CD14-positive monocyte (primary cell): ENCODE data around the gene GIMAP1. TPM values are rescaled to one million over a fixed set of nuclear protein-coding genes. Genes with fewer than 3 reads are reported as not detected.

Experiments used
- DNase-seq, 3 donors: peaks; one replicate each; pipeline ENCODE4 v3.0.0-alpha.2; 2011 to 2022
- H2AFZ ChIP-seq: 2 replicates; pipeline ENCODE4 v1.6.0; 2012; ENCODE audit warnings: mild to moderate bottlenecking, low read depth, low read length, inconsistent platforms; ENCODE audit not compliant: insufficient read depth, poor library complexity, severe bottlenecking
- H3K27ac ChIP-seq, 2 donors: 1 replicate in 1 of 2; 2 replicates in 1 of 2; pipeline ENCODE4 v1.5.1; 2012 to 2013; ENCODE audit warnings: low read length in 2 of 2, control low read depth in 1 of 2, inconsistent platforms in 1 of 2, low read depth in 1 of 2, mild to moderate bottlenecking in 1 of 2
- H3K27me3 ChIP-seq, 2 donors: one replicate each; pipeline versions ENCODE4 v1.6.0 to v1.6.1; 2011 to 2013; ENCODE audit warnings: low read length in 2 of 2; ENCODE audit not compliant: control insufficient read depth in 2 of 2, insufficient read depth in 2 of 2
- H3K36me3 ChIP-seq, 2 donors: replicated peaks in 1 of 2; 1 replicate in 1 of 2; 2 replicates in 1 of 2; pipeline versions ENCODE4 v1.5.1 to v1.6.1; 2012 to 2013; ENCODE audit warnings: low read length in 2 of 2, control low read depth in 1 of 2, inconsistent platforms in 1 of 2, mild to moderate bottlenecking in 1 of 2; ENCODE audit not compliant: insufficient read depth in 2 of 2, control insufficient read depth in 1 of 2
- H3K4me1 ChIP-seq, 2 donors: 1 replicate in 1 of 2; 2 replicates in 1 of 2; pipeline versions ENCODE4 v1.5.1 to v1.6.1; 2012 to 2013; ENCODE audit warnings: low read length in 2 of 2, control low read depth in 1 of 2, inconsistent platforms in 1 of 2, mild to moderate bottlenecking in 1 of 2, moderate library complexity in 1 of 2; ENCODE audit not compliant: insufficient read depth in 2 of 2, control insufficient read depth in 1 of 2
- H3K4me2 ChIP-seq: replicated peaks from 2 replicates; pipeline ENCODE3; 2012; ENCODE audit warnings: low read length, moderate library complexity, mild to moderate bottlenecking; ENCODE audit not compliant: poor library complexity, severe bottlenecking; ENCODE audit errors: extremely low read depth
- H3K4me3 ChIP-seq, 3 experiments: fragments of 200-600 bp in 1 of 3; sonication (generic) in 1 of 3; replicated peaks in 1 of 3; 1 replicate in 2 of 3; 2 replicates in 1 of 3; pipeline ENCODE4 v1.5.1; 2011 to 2013; ENCODE audit warnings: low read length in 3 of 3, mild to moderate bottlenecking in 3 of 3, control low read depth in 2 of 3, low read depth in 2 of 3, inconsistent platforms in 1 of 3, moderate library complexity in 1 of 3
- H3K79me2 ChIP-seq: 2 replicates; pipeline ENCODE4 v1.6.0; 2012; ENCODE audit warnings: mild to moderate bottlenecking, control low read depth, inconsistent platforms, low read length, moderate library complexity; ENCODE audit not compliant: insufficient read depth
- H3K9ac ChIP-seq: 2 replicates; pipeline ENCODE4 v1.6.0; 2017; ENCODE audit warnings: low read length, mild to moderate bottlenecking; ENCODE audit not compliant: insufficient read depth, poor library complexity, severe bottlenecking
- H3K9me3 ChIP-seq, 2 donors: replicated peaks in 1 of 2; 1 replicate in 1 of 2; 2 replicates in 1 of 2; pipeline versions ENCODE4 v1.5.1 to v1.6.1; 2012 to 2013; ENCODE audit warnings: low read length in 2 of 2, control low read depth in 1 of 2; ENCODE audit not compliant: control insufficient read depth in 1 of 2, insufficient read depth in 1 of 2
- H4K20me1 ChIP-seq: 2 replicates; pipeline ENCODE4 v1.6.0; 2012; ENCODE audit warnings: mild to moderate bottlenecking, low read length, control low read depth, moderate library complexity; ENCODE audit not compliant: insufficient read depth
- H3K27ac Mint-ChIP-seq, 7 donors: one replicate each; pipeline ENCODE4 v1.8.0; 2020; ENCODE audit warnings: mild to moderate bottlenecking in 7 of 7, mixed read lengths in 7 of 7, moderate library complexity in 6 of 7, inconsistent platforms in 2 of 7
- H3K27me3 Mint-ChIP-seq, 3 donors: one replicate each; pipeline ENCODE4 v1.8.0; 2021 to 2022; ENCODE audit warnings: low read depth in 3 of 3, mild to moderate bottlenecking in 3 of 3, mixed read lengths in 3 of 3, moderate library complexity in 3 of 3, inconsistent platforms in 1 of 3
- H3K36me3 Mint-ChIP-seq, 2 donors: one replicate each; pipeline ENCODE4 v1.8.0; 2020; ENCODE audit warnings: mixed read lengths in 2 of 2, inconsistent platforms in 1 of 2, mild to moderate bottlenecking in 1 of 2
- H3K4me1 Mint-ChIP-seq: one replicate; pipeline ENCODE4 v1.8.0; 2020; ENCODE audit warnings: mild to moderate bottlenecking, mixed read lengths
- H3K4me3 Mint-ChIP-seq, 2 donors: one replicate each; pipeline ENCODE4 v1.8.0; 2020; ENCODE audit warnings: mild to moderate bottlenecking in 2 of 2, mixed read lengths in 2 of 2, moderate library complexity in 1 of 2
- H3K9me3 Mint-ChIP-seq, 7 donors: one replicate each; pipeline ENCODE4 v1.8.0; 2020 to 2022; ENCODE audit warnings: mixed read lengths in 7 of 7, mild to moderate bottlenecking in 6 of 7, moderate library complexity in 6 of 7, inconsistent platforms in 2 of 7
- WGBS: methylation state at CpG from one replicate; pipeline ENCODE4 v1.1.5; 2013; ENCODE audit warnings: missing lambda C conversion rate; ENCODE audit not compliant: insufficient coverage; 5-methylcytosine and 5-hydroxymethylcytosine counted together
- intact Hi-C, 2 donors: fragments of 100-400 bp; cut with micrococcal nuclease; formaldehyde crosslinking; loops; one replicate each; pipeline versions ENCODE4 v1.15.0 to v1.15.1; 2023
- polyA plus RNA-seq, 3 donors: library from polyadenylated mRNA; depleted of rRNA in 1 of 3; unstranded in 2 of 3; stranded (reverse) in 1 of 3; fragments of 300-500 nt in 2 of 3; fragments of >200 nt in 1 of 3; fragmentation: Illumina TruSeq in 2 of 3; gene quantifications; 1 replicate in 2 of 3; 2 replicates in 1 of 3; pipeline ENCODE4 v1.2.3, GENCODE V29; 2012 to 2021
- TF ChIP-seq, protein P1 (sequence below): fragments of 200-600 bp; IDR thresholded peaks from one replicate; pipeline ENCODE4 v1.8.0; 2022; ENCODE audit warnings: antibody characterized with exemption, mild to moderate bottlenecking

Gene GIMAP1
- polyA plus RNA-seq, 3 donors: 10.9 to 19.6 (median 11.4) TPM

- peaks cover 31% of the 10 kb centered on the region for H3K4me1 Mint-ChIP-seq
- no CpG with 5 or more reads among the region's 5 CpGs for WGBS
These were observed 17.2 kb downstream of the GIMAP1 start for GRCh38 chr7:150733482-150734095.

GRCh38 chr7:150734254-150734653 is 17.8 kb downstream of the GIMAP1 start:
- no peaks in the 10 kb centered on the region for H3K36me3 ChIP-seq
- 87% methylated on average over 2 of the region's 3 CpGs for WGBS
- H3K4me2 ChIP-seq: no peak overlapping the region
- no peaks in the 10 kb centered on the region for H3K9me3 Mint-ChIP-seq
- H3K9ac ChIP-seq: no peak overlapping the region
- H3K27ac ChIP-seq: no peak overlapping the region
- peaks cover 17% of the 10 kb centered on the region for H4K20me1 ChIP-seq
- peaks cover 18 to 30% of the 10 kb centered on the region in 2 donors for H3K4me1 ChIP-seq
- H3K4me1 Mint-ChIP-seq: peaks cover 37% of the 10 kb centered on the region
- intact Hi-C loops: no loop called here
- H3K27me3 ChIP-seq: no peaks in the 10 kb centered on the region
- DNase-seq: peak in 1 of 3 donors; percentile 71
- peaks cover 22% of the 10 kb centered on the region for H3K79me2 ChIP-seq
- H3K9me3 ChIP-seq: no peaks in the 10 kb centered on the region
- peaks cover 0 to 2% (median 0%) of the 10 kb centered on the region in 3 donors for H3K27me3 Mint-ChIP-seq
- H3K27ac Mint-ChIP-seq: peak overlapping the region in 1 of 7 donors; percentile 4
- no peak overlapping the region for H2AFZ ChIP-seq
- peaks cover 0 to 3% of the 10 kb centered on the region in 2 donors for H3K36me3 Mint-ChIP-seq
- H3K4me3 Mint-ChIP-seq: no peak overlapping the region
- H3K4me3 ChIP-seq: no peak overlapping the region
- TF ChIP-seq, protein P1, sequence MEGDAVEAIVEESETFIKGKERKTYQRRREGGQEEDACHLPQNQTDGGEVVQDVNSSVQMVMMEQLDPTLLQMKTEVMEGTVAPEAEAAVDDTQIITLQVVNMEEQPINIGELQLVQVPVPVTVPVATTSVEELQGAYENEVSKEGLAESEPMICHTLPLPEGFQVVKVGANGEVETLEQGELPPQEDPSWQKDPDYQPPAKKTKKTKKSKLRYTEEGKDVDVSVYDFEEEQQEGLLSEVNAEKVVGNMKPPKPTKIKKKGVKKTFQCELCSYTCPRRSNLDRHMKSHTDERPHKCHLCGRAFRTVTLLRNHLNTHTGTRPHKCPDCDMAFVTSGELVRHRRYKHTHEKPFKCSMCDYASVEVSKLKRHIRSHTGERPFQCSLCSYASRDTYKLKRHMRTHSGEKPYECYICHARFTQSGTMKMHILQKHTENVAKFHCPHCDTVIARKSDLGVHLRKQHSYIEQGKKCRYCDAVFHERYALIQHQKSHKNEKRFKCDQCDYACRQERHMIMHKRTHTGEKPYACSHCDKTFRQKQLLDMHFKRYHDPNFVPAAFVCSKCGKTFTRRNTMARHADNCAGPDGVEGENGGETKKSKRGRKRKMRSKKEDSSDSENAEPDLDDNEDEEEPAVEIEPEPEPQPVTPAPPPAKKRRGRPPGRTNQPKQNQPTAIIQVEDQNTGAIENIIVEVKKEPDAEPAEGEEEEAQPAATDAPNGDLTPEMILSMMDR: no peak

More at GRCh38 chr7:150733482-150734095, 17.2 kb downstream of the GIMAP1 start:
- Histone ChIP-seq H3K79me2 (peaks cover 15% of the 10 kb centered on the region), H3K9ac (no peak overlapping the region), H3K27me3 (no peaks in the 10 kb centered on the region), H3K36me3 (no peaks in the 10 kb centered on the region), H3K9me3 (no peaks in the 10 kb centered on the region), H2AFZ (no peak overlapping the region), H4K20me1 (peaks cover 10% of the 10 kb centered on the region), H3K4me2 (no peak overlapping the region), H3K4me3 (no peak overlapping the region), H3K27ac (no peak overlapping the region), H3K4me1 (peaks cover 12 to 24% of the 10 kb centered on the region in 2 donors)
- TF ChIP-seq, protein P1: no peak
- no peak overlapping the region for H3K4me3 Mint-ChIP-seq
- H3K27me3 Mint-ChIP-seq: peaks cover 0 to 2% (median 0%) of the 10 kb centered on the region in 3 donors
- peaks cover 0 to 3% (median 2%) of the 10 kb centered on the region in 7 donors for H3K9me3 Mint-ChIP-seq
- intact Hi-C loops: no loop called here
- H3K27ac Mint-ChIP-seq: peak overlapping the region in 1 of 7 donors; percentile 37
- no peak for DNase-seq
- H3K36me3 Mint-ChIP-seq: peaks cover 0 to under 1% of the 10 kb centered on the region in 2 donors
